Esophagus squamous epithelium (tissue), 5 donors: ENCODE measurements around the gene RPL3. TPM values are rescaled to one million over a fixed set of nuclear protein-coding genes. Genes with fewer than 3 reads are reported as not detected.

ENCODE experiments used
- DNase-seq: peaks from one replicate; lab custom pipeline; 2025; lab: John Stamatoyannopoulos, UW
- H3K27ac ChIP-seq, 4 donors: fragments of 200-600 bp; sonication (generic); one replicate each; pipeline ENCODE4 v1.5.1; 2016 to 2019; ENCODE audit warnings: mild to moderate bottlenecking in 1 of 4
- H3K27me3 ChIP-seq, 4 donors: fragments of 200-600 bp; sonication (generic); 1 replicate in 3 of 4; 2 replicates in 1 of 4; pipeline versions ENCODE4 v1.5.1 to v1.6.0; 2017 to 2021; ENCODE audit warnings: antibody characterized with exemption in 1 of 4
- H3K36me3 ChIP-seq, 3 donors: fragments of 200-600 bp; sonication (generic); one replicate each; pipeline ENCODE4 v1.5.1; 2016 to 2019
- H3K4me1 ChIP-seq, 3 donors: fragments of 200-600 bp; sonication (generic); one replicate each; pipeline ENCODE4 v1.5.1; 2017 to 2019
- H3K4me3 ChIP-seq, 4 donors: fragments of 200-600 bp; sonication (generic); 1 replicate in 3 of 4; 2 replicates in 1 of 4; pipeline ENCODE4 v1.5.1; 2016 to 2019; ENCODE audit warnings: mild to moderate bottlenecking in 2 of 4, moderate library complexity in 1 of 4
- H3K9me3 ChIP-seq, 3 donors: fragments of 200-600 bp; sonication (generic); one replicate each; pipeline ENCODE4 v1.5.1; 2016 to 2019
- CTCF ChIP-seq, 6 experiments: fragments of 450-650 bp in 4 of 6; fragments of 200-600 bp in 2 of 6; sonication (generic) in 2 of 6; IDR thresholded peaks; one replicate each; pipeline ENCODE4 v1.5.1; 2016 to 2019; ENCODE audit warnings: antibody characterized with exemption in 6 of 6, mild to moderate bottlenecking in 4 of 6, moderate library complexity in 4 of 6
- POLR2A ChIP-seq, 4 donors: fragments of 450-650 bp; IDR thresholded peaks; one replicate each; pipeline ENCODE4 v1.6.1; 2017; ENCODE audit warnings: antibody characterized with exemption in 4 of 4, mild to moderate bottlenecking in 4 of 4, moderate library complexity in 3 of 4
- WGBS, 2 donors: methylation state at CpG; one replicate each; pipeline ENCODE4 v1.1.5; 2018; 5-methylcytosine and 5-hydroxymethylcytosine counted together
- intact Hi-C: fragments of 100-400 bp; cut with DNase I; formaldehyde crosslinking; loops from one replicate; pipeline ENCODE4 v1.15.0; 2022
- total RNA-seq, 4 donors: library from RNA; depleted of rRNA; stranded (reverse); fragments of >200 nt; gene quantifications; one replicate each; pipeline ENCODE4 v1.1.0, GENCODE V29; 2016
- donor health status: DM: yes; HTN: yes; CAD: no.

RPL3 gene
- total RNA-seq, 4 donors from 2014 or later, result 1,469 to 2,891 (median 2,008) TPM

GRCh38 chr22:39351689-39352214, 32.3 kb upstream of the RPL3 start:
- DNase-seq, result no peak
- peak overlapping the region in 2 of 4 donors; percentile 81 to 87 for H3K4me3 ChIP-seq
- peak overlapping the region; percentile 82 to 96 (median 90) for H3K27ac ChIP-seq
- WGBS, 2 donors, result 28 to 47% methylated on average over 3 to 7 of the region's 8 CpGs
- H3K9me3 ChIP-seq, result no peaks in the 10 kb centered on the region
- intact Hi-C loops, result no loop called here
- TF ChIP-seq CTCF (IDR thresholded peaks at IDR 0.05) (no peak), POLR2A (IDR thresholded peaks at IDR 0.05) (no peak)
- H3K27me3 ChIP-seq, result no peaks in the 10 kb centered on the region
- H3K4me1 ChIP-seq, result peaks cover 22 to 80% (median 29%) of the 10 kb centered on the region in 3 donors
- H3K36me3 ChIP-seq, result no peaks in the 10 kb centered on the region

- Histone ChIP-seq H3K4me3 (peak overlapping the region; percentile 60 to 87 (median 84)), H3K4me1 (peaks cover 21 to 73% (median 29%) of the 10 kb centered on the region in 3 donors), H3K27ac (peak overlapping the region; percentile 82 to 96 (median 90)), H3K36me3 (no peaks in the 10 kb centered on the region), H3K27me3 (no peaks in the 10 kb centered on the region), H3K9me3 (no peaks in the 10 kb centered on the region)
- no peak for DNase-seq
- intact Hi-C loops, result no loop called here
- no peak for TF ChIP-seq CTCF (IDR thresholded peaks at IDR 0.05)
- TF ChIP-seq POLR2A (IDR thresholded peaks at IDR 0.05), result no peak
- 42 to 46% methylated on average over 3 to 4 of the region's 14 CpGs for WGBS, 2 donors
Observed at GRCh38 chr22:39350757-39351688, 31.6 kb upstream of the RPL3 start.

GRCh38 chr22:39349967-39350726, 30.7 kb upstream of the RPL3 start, which contains the start of gene SYNGR1:
Gene SYNGR1 (plus strand): TSS chr22:39349991. CDS start chr22:39350011, 20 bp downstream.
- intact Hi-C loops, result loop anchor here (10.0 kb wide), 1 partner anchor 165 kb away; no protein-coding TSS in a partner anchor
- Histone ChIP-seq H3K9me3 (no peaks in the 10 kb centered on the region), H3K27ac (peak within 1 kb of the TSS; percentile 82 to 96 (median 90)), H3K36me3 (no peaks in the 10 kb centered on the region), H3K27me3 (no peaks in the 10 kb centered on the region), H3K4me1 (peaks cover 21 to 64% (median 29%) of the 10 kb centered on the region in 3 donors), H3K4me3 (peak within 1 kb of the TSS; percentile 60 to 87 (median 84))
- WGBS, 2 donors, result 0 to 8% methylated on average over 2 to 26 of the region's 87 CpGs
- DNase-seq, result no peak
- TF ChIP-seq POLR2A (IDR thresholded peaks at IDR 0.05) (peak in 1 of 4 donors; percentile 21), CTCF (IDR thresholded peaks at IDR 0.05) (no peak)

- Histone ChIP-seq H3K4me1 (peaks cover 21 to 58% (median 29%) of the 10 kb centered on the region in 3 donors), H3K27me3 (no peaks in the 10 kb centered on the region), H3K27ac (peak overlapping the region; percentile 82 to 96 (median 90)), H3K36me3 (no peaks in the 10 kb centered on the region), H3K4me3 (peak overlapping the region; percentile 60 to 87 (median 84)), H3K9me3 (no peaks in the 10 kb centered on the region)
- intact Hi-C loops, result loop anchor here (10.0 kb wide), 1 partner anchor 165 kb away; no protein-coding TSS in a partner anchor
- 1% methylated on average over 12 of the region's 57 CpGs; no CpG with 5 or more reads in 1 of the 2 donors for WGBS, 2 donors
- DNase-seq, result no peak
- TF ChIP-seq POLR2A (IDR thresholded peaks at IDR 0.05), result no peak
- TF ChIP-seq CTCF (IDR thresholded peaks at IDR 0.05), result no peak
Observed at GRCh38 chr22:39349506-39349966, 30.1 kb upstream of the RPL3 start.
